HFF-Myc (cell line): ENCODE results near the gene MACF1.
A peak's percentile ranks its signal among the peaks of the same experiment; 100 is the strongest.

Experiments used
- DNase-seq: peaks from one replicate; pipeline ENCODE4 v3.0.0-alpha.2; 2011; ENCODE audit warnings: low read depth; ENCODE audit errors: extremely low read depth
- H3K4me3 ChIP-seq: replicated peaks from 2 replicates; pipeline ENCODE4 v1.5.1; 2011; ENCODE audit warnings: low read depth, mild to moderate bottlenecking, control low read depth, low read length
- CTCF ChIP-seq: IDR thresholded peaks from 2 replicates; pipeline ENCODE4 v1.5.1; 2012; ENCODE audit warnings: mild to moderate bottlenecking, low read depth, low read length, control low read depth; ENCODE audit errors: missing control alignments

Gene MACF1

GRCh38 chr1:39363267-39363666 is 158.8 kb downstream of the MACF1 start:
- no peak for DNase-seq
- no peak for TF ChIP-seq CTCF
- H3K4me3 ChIP-seq = no peak overlapping the region

- no peak overlapping the region for H3K4me3 ChIP-seq
- TF ChIP-seq CTCF = no peak
- DNase-seq = no peak
Observed at GRCh38 chr1:39368045-39368444, 163.6 kb downstream of the MACF1 start.

- no peak for DNase-seq
- no peak overlapping the region for H3K4me3 ChIP-seq
- TF ChIP-seq CTCF = no peak
Observed at GRCh38 chr1:39369565-39369964, 165.1 kb downstream of the MACF1 start.

GRCh38 chr1:39370602-39371001 is 166.1 kb downstream of the MACF1 start:
- no peak overlapping the region for H3K4me3 ChIP-seq
- no peak for DNase-seq
- TF ChIP-seq CTCF = no peak

- no peak for DNase-seq
- H3K4me3 ChIP-seq = no peak overlapping the region
- no peak for TF ChIP-seq CTCF
Observed at GRCh38 chr1:39372105-39372504, 167.6 kb downstream of the MACF1 start.

- DNase-seq = no peak
- no peak for TF ChIP-seq CTCF
- no peak overlapping the region for H3K4me3 ChIP-seq
Observed at GRCh38 chr1:39376656-39377055, 172.2 kb downstream of the MACF1 start.

GRCh38 chr1:39378377-39378776 is 173.9 kb downstream of the MACF1 start:
- no peak for DNase-seq
- no peak overlapping the region for H3K4me3 ChIP-seq
- peak; percentile 32 for TF ChIP-seq CTCF
